SK-N-SH (cell line): ENCODE measurements around the gene PLA2G2C.

ENCODE experiments used
- YY1 ChIP-seq: IDR thresholded peaks from 2 replicates; pipeline ENCODE4 v1.4.0; 2012; ENCODE audit warnings: low read depth, mild to moderate bottlenecking
- TF ChIP-seq, protein P1 (sequence below): fragments of 200-600 bp; sonication (generic); IDR thresholded peaks from 2 replicates; pipeline ENCODE4 v1.6.1; 2017; ENCODE audit warnings: antibody characterized with exemption, mild to moderate bottlenecking, moderate library complexity
- TF ChIP-seq, protein P2 (sequence below): IDR thresholded peaks from 2 replicates; pipeline ENCODE4 v1.4.0; 2012; ENCODE audit warnings: low read depth, borderline replicate concordance

DNA sequence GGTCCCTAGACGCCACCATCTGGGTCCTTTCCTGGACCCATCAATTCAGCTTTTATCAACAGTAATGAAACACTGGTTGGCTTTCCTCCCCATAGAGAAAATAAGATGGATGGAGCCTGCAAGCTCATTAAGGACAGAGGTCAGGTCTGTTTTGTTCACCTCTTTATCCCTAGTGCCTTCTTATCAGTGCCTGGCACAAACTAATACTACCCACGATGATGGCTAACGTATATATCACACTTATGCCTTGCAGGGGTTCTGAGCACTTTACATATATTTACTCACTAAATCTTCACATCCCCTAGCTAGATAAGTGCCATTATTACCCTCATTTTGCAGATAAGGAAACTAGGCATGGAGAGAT, 5.5 kb downstream of the PLA2G2C start:
- TF ChIP-seq, protein P1, sequence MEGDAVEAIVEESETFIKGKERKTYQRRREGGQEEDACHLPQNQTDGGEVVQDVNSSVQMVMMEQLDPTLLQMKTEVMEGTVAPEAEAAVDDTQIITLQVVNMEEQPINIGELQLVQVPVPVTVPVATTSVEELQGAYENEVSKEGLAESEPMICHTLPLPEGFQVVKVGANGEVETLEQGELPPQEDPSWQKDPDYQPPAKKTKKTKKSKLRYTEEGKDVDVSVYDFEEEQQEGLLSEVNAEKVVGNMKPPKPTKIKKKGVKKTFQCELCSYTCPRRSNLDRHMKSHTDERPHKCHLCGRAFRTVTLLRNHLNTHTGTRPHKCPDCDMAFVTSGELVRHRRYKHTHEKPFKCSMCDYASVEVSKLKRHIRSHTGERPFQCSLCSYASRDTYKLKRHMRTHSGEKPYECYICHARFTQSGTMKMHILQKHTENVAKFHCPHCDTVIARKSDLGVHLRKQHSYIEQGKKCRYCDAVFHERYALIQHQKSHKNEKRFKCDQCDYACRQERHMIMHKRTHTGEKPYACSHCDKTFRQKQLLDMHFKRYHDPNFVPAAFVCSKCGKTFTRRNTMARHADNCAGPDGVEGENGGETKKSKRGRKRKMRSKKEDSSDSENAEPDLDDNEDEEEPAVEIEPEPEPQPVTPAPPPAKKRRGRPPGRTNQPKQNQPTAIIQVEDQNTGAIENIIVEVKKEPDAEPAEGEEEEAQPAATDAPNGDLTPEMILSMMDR, result no peak
- TF ChIP-seq YY1, result no peak
- TF ChIP-seq, protein P2, sequence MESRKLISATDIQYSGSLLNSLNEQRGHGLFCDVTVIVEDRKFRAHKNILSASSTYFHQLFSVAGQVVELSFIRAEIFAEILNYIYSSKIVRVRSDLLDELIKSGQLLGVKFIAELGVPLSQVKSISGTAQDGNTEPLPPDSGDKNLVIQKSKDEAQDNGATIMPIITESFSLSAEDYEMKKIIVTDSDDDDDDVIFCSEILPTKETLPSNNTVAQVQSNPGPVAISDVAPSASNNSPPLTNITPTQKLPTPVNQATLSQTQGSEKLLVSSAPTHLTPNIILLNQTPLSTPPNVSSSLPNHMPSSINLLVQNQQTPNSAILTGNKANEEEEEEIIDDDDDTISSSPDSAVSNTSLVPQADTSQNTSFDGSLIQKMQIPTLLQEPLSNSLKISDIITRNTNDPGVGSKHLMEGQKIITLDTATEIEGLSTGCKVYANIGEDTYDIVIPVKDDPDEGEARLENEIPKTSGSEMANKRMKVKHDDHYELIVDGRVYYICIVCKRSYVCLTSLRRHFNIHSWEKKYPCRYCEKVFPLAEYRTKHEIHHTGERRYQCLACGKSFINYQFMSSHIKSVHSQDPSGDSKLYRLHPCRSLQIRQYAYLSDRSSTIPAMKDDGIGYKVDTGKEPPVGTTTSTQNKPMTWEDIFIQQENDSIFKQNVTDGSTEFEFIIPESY, result no peak
